Measurements from ENCODE around the gene MPV17L2.

MPV17L2 gene

DNA sequence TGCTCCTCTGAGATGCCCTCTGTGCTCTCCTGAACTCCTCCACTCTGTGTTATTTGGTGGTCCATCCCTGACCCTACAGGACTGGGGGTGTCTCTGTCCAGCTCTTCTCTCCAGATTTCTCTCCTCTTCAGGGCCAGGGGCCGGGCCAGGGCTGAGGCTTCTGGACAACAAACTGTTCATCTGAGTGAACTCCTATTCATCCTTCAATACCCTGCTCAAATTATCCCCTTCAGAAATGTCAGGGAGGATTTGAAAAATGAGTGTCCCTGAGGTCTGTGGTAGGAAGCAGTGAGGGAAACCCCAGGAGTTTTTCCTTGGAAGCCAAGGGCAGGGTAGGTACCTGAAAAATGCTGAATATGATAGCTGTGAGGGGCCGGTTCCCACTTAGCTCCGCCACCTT, 25.6 kb downstream of the MPV17L2 start:
- no peak for DNase-seq

DNA sequence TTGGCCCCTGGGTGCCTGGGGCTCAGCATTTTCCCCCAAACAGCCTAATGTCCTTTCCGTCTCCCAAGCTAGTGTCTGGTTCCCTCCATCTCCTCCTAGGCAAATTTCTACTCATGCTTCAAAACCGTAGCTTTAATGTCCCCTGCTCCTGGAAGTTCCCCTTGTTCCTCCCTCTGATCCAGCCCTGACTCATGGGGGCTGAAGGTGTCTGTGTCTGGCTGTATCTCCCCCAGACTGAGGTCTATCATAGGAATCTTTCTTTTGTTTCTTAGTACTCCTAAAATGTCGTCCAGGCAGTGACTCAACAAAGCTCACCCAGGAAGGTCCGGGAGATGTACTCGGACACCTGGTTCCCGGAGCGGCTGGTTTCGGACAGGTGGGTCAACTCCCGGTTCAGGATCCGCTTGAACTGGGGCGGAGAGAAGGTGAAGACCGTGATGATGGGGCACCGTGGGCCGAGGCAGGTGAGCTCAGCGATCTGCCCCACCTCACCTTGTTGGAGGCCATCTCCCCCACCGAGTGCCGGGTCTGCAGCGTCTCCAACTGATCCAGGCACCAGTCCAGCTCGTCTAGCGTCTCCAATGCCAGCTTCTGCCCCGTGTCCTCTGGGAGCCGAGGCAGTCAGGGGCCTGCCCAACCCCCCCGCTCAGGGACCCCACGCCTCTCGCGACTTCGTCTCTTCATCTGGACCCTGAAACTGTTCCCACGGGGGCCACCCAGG, 27.1 kb downstream of the MPV17L2 start:
- no peak for DNase-seq

DNA sequence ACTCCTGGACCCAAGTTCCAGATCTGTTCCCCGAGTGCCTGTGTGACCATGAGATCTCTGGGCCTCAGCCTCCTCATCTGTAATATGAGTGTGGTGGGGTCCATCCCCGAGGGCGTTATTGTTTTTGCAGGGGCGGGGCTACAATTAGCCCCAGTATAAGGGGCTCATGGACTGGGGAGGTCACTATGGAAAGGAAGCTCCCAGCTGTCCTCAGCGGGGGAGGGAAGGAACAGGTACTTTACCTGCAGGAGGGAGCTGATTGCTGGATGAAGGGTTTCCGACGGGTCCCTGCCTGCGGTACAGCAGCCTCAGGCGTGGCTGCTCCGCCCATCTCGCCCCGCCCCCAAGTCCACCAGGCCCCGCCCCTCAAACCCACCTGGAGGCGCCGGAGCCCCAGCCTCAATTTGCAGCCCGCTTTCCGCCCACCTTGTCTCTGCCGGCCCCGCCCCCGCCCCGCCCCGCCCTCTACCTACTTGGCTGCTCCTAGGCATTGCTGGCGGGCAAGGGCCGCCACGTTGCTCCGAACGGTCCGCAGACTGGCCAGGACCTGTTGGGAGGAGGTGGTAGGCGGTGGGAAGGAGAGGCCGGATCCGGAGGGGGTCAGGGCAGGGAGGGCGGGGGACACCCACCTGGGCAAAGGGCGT, 27.7 kb downstream of the MPV17L2 start:
- DNase-seq: no peak

DNA sequence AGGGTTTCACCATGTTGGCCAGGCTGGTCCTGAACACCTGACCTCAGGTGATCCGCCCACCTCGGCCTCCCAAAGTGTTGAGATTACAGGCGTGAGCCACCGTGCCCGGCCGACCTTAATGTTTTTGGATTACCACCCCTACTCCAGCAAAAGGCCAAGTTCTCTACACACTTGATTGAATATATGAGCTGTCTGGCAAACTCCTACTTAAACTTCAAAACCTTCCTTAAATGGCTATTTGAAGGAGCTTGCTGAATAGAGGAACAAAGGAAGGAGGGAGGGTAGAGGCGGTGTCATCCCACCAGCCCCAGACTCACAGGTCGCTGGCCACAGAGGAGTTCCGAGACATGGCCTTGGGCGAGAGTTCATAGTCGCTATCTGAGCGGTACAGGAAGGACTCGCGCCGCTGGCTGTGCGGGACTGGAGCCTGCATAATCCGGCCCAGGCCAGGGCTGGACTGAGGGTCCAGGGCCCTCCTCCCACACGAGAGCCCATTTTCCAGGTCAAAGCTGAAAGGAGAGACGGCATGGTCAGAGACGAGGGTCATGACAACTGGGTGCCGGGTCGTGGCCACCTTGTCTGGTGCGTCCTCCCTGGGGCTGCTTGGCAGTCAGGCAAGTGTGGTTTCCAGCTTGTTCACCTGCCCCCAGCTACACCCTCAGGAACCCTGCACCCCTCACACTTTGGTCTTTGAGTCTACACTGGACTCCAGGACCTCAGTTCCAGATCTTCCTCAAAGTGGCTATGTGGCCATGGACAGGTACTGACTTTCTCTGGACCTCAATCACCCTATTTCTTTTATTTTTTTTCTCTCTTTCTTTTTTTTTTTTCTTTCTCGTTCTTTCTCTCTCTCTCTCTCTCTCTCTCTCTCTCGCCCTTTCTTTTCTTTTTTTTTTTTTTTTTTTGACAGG, 29.1 kb downstream of the MPV17L2 start:
- no peak for DNase-seq

DNA sequence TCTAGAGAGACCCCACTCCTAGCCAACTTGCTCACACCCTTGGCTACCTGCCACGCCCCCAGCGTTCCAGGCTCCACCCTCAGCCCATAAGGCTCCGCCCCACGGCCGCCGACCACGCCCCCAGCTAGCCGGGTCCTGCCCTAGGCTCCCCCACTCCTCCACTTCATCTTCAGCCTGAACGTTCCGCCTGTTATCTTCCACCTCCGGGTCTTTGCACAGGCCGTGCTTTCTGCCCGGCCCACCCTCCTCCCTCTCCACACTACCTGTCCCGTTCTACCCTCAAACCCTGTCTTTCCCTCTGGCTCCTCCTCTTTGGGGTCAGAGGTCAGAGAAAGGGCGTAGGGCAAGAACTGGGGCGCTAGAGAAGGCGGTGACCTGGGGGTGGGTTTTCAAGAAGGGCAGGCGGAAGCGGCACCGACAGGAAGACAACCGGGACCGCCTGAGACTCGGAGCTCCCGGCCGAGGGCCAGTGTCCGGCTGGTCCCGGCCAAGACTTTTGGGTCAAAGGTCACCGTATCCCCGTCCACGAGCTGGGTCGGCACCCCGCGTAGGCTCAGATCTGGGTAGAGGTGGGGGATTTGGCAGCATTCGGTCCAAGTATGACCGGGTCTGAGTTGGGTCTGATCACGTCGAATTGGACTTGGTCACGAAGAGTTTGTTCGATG, 31.0 kb downstream of the MPV17L2 start:
- no peak for DNase-seq

DNA sequence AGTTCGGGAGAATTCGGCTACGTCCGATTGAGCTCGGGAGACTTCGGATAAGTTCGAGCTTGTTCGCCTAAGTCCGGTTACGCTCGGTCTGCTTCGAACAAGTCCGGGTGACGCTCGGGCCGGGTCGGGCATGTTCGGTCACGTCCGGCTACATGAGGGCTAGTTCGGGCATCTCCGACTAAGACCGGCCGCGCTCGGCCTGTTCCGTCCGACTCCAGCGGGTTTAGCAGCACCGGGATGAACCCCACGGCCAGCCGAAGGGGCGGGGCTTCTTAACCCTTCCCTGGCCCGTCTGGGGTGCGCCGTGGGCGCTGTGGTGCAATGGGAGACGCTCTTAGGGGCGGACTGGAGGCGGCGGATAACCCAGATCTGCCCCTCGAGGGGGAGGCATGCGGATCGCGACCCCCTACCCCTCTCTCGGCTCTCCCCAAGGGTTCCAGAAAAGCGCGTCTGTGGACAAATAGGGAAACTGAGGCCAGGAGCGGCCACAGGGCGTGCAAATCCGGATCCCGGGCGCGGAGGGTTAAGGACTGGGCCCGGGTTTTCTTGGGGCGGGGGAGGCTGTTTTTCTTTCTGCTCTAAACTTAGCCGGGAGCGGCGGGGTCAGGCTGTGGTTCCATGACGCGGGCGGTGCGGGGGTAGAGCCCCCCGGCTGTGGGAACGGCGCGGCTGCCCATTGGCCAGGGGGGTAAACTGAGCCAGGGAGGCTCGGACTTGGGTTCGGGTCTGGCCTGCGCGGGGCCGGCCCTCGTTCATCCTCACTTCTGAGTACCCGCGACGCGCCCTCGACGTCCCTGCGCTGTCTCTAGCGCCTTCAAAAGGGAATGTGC, 31.7 kb downstream of the MPV17L2 start:
- DNase-seq: peak; percentile 89 to 91

DNA sequence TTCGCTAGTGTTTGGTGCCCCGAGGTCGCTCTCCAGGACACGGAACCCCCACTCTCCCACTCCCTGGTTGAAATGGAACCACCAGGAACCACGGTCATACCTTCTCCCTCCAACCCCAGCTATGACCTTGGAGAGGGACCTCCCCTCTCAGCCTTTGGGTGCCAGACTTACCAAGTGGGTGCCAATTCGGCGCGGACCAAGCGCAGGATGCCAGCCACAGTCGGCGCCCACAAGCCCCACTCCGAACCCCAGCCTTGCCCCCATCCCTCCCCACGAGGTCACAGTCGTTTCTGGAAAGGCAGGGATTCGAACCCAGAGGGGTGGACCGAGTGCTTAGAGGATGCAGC, 32.3 kb downstream of the MPV17L2 start:
- no peak for DNase-seq

DNA sequence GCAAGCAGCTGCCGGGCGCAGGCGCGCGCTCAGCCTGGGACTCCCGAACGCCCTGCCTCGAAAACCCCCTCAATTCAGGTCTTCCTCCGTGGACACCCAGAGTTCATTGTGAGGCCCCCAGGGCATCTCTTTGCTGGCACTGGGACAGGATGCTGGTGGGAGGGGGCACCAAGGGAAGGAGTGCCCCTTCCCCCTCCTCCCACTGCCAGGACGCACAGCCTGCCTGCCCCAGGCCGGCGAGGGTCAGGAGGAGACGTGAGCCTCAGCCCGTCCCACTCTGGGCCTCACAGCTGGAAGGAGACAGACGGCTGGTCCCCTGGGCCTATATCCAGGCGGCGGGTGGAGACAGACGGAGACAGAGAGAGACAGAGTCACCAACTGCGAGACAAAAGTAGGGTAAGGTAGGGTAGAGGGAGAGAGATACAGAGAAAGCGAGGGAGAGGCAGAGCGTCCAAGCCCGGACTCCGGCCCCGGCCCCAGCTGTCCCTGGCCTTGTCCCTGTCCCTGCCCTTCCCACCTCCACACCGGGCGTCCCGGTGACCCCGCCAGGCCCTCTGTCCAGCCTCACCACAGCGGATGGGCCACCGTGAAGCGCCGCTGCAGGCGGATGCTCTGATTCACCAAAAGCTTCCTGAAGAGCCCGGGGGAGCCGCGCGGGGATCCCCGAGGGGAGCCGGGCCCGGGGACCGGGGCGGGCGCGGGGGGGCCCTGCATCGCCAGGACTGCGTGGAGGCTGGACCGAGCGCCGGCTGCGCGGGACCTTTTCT, 32.9 kb downstream of the MPV17L2 start, which contains the start of gene PDE4C:
Gene PDE4C, minus strand, starts transcription at position 737 of the 767 bp plus-strand sequence. Its CDS starts 23 bp downstream, at position 714.
- no peak for DNase-seq

DNA sequence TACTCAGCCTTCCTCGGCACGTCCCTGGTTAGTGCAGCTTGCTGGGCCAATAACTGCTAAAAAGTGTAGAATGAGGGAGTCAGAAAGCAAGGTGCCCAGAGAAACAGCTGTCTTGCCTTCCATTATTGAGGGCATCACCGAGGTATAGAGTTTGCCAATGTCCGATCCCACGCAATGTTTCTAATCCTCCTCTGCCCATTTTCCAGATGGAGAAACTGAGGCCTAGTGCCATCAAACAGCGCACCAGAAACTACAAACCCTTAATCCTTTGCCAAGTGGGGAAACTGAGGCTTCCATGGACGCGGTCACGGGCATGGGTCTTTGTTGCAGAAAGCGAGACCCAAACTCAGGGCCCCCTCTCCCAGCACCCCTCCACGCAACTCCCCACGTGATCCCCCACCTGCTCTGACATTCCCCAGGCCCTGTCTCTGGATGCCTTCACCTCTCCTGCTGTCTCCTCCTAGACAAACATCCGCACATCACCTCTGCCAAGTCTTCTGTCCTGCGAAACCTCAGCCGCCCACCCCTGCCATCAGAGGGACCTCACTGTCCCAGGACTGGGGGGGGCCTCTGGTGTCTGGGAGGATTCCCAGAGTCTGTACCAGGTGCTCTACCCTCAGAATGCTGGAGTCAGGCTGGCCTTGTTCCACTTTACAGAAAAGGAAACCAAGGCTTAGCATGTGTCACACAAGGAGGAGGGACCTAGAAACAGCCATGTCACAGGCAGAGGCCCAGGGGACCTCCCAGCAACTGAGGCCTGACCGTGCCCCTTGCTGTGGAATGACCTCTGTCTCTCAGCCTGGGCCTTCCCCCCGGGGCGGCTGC, 34.1 kb downstream of the MPV17L2 start:
- DNase-seq: no peak

DNA sequence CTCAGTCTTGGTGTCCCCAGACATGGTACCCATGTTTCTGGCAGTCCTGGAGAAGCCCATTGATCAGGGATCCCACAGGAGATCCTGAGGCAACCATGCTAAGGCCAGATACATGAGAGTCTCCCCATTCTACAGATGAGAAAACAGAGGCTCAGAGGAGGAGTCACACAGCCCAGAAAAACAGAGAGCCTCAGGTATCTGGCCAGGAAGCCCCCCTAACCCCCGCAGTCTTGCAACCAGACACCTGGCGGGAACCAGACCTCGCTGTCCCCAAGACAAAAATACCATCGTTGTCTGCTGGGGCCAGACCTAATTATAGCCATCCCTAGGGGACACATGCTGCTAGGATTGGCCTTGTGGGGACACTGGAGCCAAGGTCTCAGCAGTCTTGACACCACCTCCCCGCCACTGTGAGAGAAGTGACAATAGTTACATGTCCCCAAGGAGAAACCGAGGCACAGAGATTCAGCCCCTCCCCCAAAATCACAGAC, 34.8 kb downstream of the MPV17L2 start:
- DNase-seq: no peak

DNA sequence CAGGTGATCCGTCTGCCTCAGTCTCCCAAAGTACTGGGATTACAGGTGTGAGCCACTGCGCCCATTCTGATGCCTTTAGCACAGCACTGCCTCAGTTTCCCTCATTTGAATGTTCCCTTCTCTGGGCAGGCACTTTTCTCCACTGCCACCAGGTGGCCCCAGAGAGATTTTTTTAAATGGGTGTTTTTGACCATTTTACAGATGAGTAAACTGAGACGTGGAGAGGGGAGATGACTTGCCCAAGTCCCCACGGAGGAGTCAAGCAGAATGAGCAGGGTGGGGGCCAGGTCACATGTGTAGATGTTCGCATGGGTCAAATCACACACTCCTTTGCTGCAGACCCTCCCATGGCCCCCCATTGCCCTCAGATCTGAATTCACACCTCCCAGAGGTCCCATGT, 36.5 kb downstream of the MPV17L2 start:
- no peak for DNase-seq

DNA sequence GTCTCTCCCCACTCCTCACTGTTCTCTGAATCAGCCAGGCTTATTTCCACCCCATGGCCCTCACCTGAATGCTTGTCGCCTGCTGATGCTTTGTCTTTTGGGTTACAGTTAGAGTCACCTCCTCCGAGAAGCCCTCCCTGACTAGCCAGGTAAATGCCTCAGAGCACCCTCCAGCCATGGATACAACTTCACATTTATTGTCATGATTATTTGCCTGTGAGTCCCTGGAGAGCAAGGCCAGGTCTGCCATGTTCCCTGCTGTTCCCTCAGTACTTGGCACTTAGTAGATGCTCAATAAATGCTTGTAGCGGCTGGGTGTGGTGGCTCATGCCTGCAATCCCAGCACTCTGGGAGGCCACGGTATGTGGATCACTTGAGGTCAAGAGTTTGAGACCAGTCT, 36.9 kb downstream of the MPV17L2 start:
- no peak for DNase-seq

DNA sequence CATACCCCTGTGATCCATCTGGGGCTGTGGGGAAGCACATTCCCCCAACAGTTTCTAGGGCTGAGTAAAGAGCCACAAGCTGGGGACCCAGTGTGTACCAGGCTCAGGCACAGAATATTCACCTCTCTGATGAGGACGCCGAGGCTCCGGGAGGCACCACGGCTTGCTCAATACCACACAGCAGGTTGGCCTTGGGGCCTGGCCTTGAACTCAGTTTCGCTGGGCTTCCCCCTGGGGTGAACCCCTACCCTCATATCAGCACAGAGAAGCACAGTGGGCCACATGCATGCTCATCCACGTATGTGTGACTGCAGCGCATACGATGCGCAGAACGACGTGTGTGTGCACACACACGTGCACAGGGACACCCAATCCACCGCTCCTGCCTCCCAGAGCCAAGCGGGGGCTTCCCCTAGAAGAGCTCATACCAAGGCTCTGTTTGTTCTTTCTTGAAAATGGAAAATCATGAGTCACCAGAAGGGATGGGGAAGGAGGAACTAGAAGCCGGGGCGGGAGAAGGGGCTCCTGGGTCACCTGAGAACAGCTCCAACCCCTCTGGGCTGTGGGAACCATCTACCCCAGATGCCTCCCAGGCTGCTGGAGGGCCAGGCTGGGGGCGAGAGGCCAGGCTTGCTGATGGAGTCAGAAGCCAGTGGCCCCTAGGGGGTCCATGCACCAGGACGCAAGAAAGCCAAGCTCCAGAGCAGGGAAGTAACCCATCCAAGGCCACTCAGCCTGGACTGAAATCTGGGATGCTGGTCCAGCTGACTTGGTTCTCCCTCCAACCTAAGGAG, 38.1 kb downstream of the MPV17L2 start:
- no peak for DNase-seq

DNA sequence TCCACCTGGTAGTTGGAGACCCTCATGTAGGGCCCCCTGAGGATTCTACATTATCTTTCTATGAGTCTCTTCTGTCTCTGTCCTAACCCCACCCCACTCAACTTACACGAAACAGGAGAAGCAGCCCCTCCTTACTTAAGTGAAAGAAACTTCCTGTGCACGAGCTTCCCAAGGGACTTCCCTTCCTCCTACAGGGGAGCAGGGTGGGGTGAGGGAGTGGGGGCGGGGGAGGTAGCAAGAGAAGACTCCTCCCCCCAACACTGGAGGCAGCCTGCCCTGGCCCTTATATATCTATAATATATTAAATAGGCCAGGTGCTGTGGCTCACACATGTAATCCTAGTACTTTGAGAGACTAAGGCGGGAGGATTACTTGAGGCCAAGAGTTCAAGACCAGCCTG, 38.8 kb downstream of the MPV17L2 start:
- no peak for DNase-seq

DNA sequence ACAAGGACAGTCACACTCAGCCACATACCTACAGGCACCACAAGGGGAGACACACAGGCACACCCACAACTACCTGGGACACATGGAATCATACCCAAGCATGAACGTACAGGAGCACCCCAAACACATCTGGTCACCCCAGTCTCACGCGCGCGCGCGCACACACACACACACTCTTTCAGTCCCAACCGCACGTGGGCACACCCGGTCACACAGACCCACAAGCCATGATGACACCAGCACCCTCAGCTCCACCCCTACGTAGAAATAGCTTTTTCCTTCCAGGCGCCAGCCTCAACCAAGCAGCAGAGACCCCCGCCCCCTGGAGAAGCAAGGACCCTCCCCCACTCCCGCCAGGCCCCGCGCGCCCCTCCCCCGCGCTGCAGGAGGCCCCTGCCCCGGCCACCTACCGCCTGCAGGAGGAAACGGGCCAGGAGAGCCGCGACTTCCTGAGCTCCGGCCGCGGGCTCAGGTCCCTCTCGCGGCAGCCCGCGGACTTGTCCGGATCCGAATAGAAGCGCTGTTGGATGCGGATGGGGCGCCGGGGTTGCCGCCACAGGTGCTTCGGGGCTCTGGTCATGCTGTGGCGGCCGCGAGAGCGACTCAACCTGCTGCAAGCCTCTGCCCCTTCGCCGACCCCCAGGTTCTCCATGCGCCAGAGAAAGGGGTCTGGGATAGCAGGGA, 39.7 kb downstream of the MPV17L2 start:
- no peak for DNase-seq

DNA sequence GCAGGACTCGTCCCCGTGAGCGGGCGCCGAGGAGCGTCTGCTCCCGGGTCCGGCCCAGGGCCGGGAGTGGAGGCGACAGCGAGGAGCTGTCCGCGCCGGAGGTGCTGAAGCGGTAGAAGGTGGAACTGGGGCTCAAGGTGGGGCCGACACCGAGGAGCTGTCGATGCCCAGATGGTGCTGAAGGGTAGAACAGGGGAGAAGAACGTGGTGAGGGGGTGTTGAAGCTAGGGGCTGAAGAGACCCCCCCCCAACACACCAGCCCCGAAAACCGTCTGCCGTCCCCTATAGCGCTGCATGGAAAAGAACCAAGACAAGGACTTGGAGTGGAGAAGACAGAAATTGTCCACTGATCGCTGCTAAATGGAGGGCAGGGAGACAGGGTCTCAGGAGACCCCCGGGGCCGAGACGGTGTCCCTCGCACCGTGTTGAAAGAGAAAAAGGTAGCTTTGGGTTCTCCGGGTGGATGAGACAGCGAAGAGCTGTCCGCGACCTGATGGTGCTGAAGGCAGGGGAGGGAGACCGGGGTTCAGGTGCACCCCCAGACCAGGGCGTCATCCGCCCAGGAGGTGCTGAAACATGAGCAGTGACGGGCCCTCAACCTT, 40.3 kb downstream of the MPV17L2 start:
- peak; percentile 34 to 41 for DNase-seq

DNA sequence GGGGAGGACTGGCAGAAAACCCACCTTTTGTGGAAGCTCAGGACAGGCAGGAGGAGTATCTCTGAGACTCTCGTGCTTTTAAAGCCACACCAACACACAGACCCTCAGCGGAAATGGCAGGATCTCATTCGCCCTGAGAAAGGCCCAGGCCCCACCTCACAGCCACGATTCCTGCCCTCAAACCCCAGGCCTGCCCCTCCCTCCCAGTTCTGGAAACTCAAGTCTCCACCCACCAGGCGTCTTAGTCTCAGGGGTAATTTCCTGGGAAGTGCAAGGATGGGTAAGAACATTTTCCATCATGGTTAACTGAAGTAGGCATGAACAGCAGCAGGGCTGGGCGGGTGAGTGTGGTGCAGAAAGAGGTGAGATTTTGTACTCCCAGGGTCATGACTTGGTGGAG, 41.2 kb downstream of the MPV17L2 start:
- no peak for DNase-seq

DNA sequence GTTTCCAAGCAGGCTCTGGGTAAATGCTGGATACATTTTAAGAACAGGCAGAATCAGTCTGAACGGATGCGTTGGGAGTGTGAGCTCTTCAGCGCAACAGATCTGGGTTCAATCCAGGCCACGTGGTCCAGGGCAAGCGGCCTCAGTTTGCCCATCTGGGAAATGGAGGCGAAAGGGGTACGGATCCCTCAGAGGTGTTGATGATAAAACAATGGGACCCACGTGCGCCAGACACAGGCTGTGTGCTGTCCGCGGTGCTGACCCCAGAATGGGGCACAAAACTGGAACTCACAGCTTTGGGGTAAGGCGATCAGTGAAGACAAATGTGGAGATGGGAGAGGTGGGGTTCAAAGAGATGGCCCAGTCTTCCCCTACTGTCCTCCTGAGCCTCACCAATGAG, 46.3 kb downstream of the MPV17L2 start:
- no peak for DNase-seq
